GM18868 (cell line): ENCODE measurements around the gene FGF2.

Experiments used
- ATAC-seq: cut with Tn5 transposase; IDR thresholded peaks from one replicate; pipeline ENCODE4 v1.9.1; 2021; ENCODE audit warnings: mild to moderate bottlenecking, moderate library complexity; ENCODE audit not compliant: unreplicated experiment

Gene FGF2

GRCh38 chr4:122889726-122890125 lies 63.1 kb downstream of the FGF2 start:
- ATAC-seq: peak; percentile 16

- peak; percentile 70 for ATAC-seq
These were observed 63.6 kb downstream of the FGF2 start for GRCh38 chr4:122890147-122890795.

- no peak for ATAC-seq
These were observed 68.2 kb downstream of the FGF2 start for GRCh38 chr4:122894827-122895226.

GRCh38 chr4:122895336-122895995 lies 68.8 kb downstream of the FGF2 start:
- ATAC-seq: no peak

- ATAC-seq: no peak
These were observed 69.6 kb downstream of the FGF2 start for GRCh38 chr4:122896270-122896669.

GRCh38 chr4:122898370-122899150 lies 71.9 kb downstream of the FGF2 start:
- no peak for ATAC-seq

- no peak for ATAC-seq
These were observed 73.1 kb downstream of the FGF2 start for GRCh38 chr4:122899682-122900081.

GRCh38 chr4:122900314-122900713 lies 73.7 kb downstream of the FGF2 start:
- ATAC-seq: no peak

- ATAC-seq: no peak
These were observed 74.8 kb downstream of the FGF2 start for GRCh38 chr4:122901247-122902010.

GRCh38 chr4:122903766-122904288 lies 77.2 kb downstream of the FGF2 start:
- no peak for ATAC-seq

GRCh38 chr4:122906859-122907305 lies 80.3 kb downstream of the FGF2 start:
- no peak for ATAC-seq

- no peak for ATAC-seq
These were observed 81.6 kb downstream of the FGF2 start for GRCh38 chr4:122908223-122908622.

- no peak for ATAC-seq
These were observed 83.1 kb downstream of the FGF2 start for GRCh38 chr4:122909683-122910082.

- ATAC-seq: no peak
These were observed 85.0 kb downstream of the FGF2 start for GRCh38 chr4:122911588-122911987.

GRCh38 chr4:122912810-122913575 lies 86.4 kb downstream of the FGF2 start:
- no peak for ATAC-seq

GRCh38 chr4:122914292-122914904 lies 87.8 kb downstream of the FGF2 start:
- ATAC-seq: peak; percentile 97

- ATAC-seq: no peak
These were observed 88.3 kb downstream of the FGF2 start for GRCh38 chr4:122914938-122915337.

GRCh38 chr4:122917731-122918130 lies 91.1 kb downstream of the FGF2 start:
- ATAC-seq: no peak

GRCh38 chr4:122920473-122920872 lies 93.8 kb downstream of the FGF2 start:
- ATAC-seq: no peak

- ATAC-seq: no peak
These were observed 94.7 kb downstream of the FGF2 start for GRCh38 chr4:122921300-122921699.
